ENCODE data around the gene RNH1.

DNA sequence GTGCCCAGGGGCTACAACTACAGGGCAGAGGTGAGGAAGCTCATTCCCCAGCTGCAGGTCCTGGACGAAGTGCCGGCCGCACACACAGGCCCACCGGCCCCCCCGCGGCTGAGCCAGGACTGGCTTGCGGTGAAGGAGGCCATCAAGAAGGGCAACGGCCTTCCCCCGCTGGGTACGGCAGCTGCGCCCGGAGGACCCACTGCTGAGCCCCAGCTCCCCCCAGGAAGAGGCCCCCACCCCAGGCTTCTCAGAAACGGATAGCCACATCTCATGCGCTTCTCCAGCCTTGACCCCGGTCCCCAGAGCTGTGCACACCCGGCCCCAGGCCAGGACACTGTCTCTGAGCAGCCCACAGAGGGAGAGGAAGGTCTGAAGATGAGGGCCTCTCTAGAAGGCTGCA, 44.1 kb upstream of the RNH1 start:
- TF ChIP-seq POLR2A (IDR thresholded peaks at IDR 0.05) (no peak), POLR2AphosphoS5 (IDR thresholded peaks at IDR 0.05) (no peak)
- TF ChIP-seq, protein P1, sequence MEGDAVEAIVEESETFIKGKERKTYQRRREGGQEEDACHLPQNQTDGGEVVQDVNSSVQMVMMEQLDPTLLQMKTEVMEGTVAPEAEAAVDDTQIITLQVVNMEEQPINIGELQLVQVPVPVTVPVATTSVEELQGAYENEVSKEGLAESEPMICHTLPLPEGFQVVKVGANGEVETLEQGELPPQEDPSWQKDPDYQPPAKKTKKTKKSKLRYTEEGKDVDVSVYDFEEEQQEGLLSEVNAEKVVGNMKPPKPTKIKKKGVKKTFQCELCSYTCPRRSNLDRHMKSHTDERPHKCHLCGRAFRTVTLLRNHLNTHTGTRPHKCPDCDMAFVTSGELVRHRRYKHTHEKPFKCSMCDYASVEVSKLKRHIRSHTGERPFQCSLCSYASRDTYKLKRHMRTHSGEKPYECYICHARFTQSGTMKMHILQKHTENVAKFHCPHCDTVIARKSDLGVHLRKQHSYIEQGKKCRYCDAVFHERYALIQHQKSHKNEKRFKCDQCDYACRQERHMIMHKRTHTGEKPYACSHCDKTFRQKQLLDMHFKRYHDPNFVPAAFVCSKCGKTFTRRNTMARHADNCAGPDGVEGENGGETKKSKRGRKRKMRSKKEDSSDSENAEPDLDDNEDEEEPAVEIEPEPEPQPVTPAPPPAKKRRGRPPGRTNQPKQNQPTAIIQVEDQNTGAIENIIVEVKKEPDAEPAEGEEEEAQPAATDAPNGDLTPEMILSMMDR (IDR thresholded peaks at IDR 0.05) = no peak
